Activated naive CD4-positive, alpha-beta T cell treated with anti-CD3 and anti-CD28 coated beads for 36 hours (primary cell): ENCODE data around the gene SLC13A2. TPM values are rescaled to one million over a fixed set of nuclear protein-coding genes. Genes with fewer than 3 reads are reported as not detected.

Source experiments
- CTCF ChIA-PET: fragments of 350-600 bp; sonication (Branson Sonifier 250); formaldehyde crosslinking; loops from one replicate; lab custom pipeline; 2021; ENCODE audit warnings: antibody characterized with exemption; lab: Charles Lee
- DNase-seq: peaks from one replicate; pipeline ENCODE4 v3.0.0-alpha.2; 2020
- H3K27ac Mint-ChIP-seq: one replicate; pipeline ENCODE4 v1.8.0; 2021; ENCODE audit warnings: mild to moderate bottlenecking, mixed read lengths
- H3K27me3 Mint-ChIP-seq: one replicate; pipeline ENCODE4 v1.8.0; 2021; ENCODE audit warnings: low read depth, mixed read lengths
- H3K36me3 Mint-ChIP-seq: one replicate; pipeline ENCODE4 v1.8.0; 2021; ENCODE audit warnings: low read depth, mixed read lengths
- H3K4me1 Mint-ChIP-seq: one replicate; pipeline ENCODE4 v1.8.0; 2021; ENCODE audit warnings: low read depth, mixed read lengths
- H3K4me3 Mint-ChIP-seq: one replicate; pipeline ENCODE4 v1.8.0; 2021; ENCODE audit warnings: mild to moderate bottlenecking, moderate library complexity, mixed read lengths
- H3K9me3 Mint-ChIP-seq: one replicate; pipeline ENCODE4 v1.8.0; 2021; ENCODE audit warnings: mixed read lengths
- intact Hi-C: fragments of 100-400 bp; cut with micrococcal nuclease; formaldehyde crosslinking; loops from one replicate; pipeline ENCODE4 v1.15.1; 2023
- total RNA-seq, 2 experiments: library from RNA; stranded (reverse); gene quantifications; one replicate each; pipeline ENCODE4 v1.2.3, GENCODE V29; 2021

SLC13A2 gene
- total RNA-seq, 2 experiments from 2014 or later: not detected

DNA sequence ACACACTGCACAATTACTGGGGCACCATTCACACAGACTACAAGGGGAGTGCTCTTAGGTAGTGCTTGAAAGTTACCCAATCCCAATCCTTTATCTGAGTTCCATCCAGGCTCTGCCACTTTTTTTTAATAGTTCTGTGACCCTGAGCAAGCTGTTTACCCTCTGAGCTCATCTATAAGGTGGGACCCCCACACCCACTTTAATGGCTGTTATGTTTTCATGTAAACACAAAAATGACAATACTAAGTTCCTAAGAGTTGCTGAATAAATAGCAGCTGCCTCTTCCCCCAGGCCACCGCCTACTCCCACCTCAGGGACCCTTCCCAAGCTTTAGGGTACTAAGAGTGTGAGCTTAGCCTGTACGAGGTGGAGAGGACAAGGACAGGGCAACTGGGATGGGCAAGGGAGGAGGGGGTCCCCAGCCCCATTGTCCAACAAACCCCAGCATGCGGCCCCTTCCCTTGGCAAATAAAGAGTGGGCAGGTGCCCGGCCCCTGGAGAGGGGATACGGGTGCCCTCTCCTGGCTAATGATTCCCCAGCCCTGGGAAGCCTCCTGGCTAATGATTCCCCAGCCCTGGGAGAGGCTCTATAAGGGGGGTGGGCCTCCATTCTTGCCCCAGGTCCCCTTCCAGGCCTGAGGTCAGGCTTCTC is 14.6 kb downstream of the SLC13A2 start:
- intact Hi-C loops: no loop called here
- Mint-ChIP-seq H3K27me3 (no peaks in the 10 kb centered on the region), H3K9me3 (no peaks in the 10 kb centered on the region), H3K27ac (no peak overlapping the region), H3K36me3 (no peaks in the 10 kb centered on the region), H3K4me3 (no peak overlapping the region), H3K4me1 (no peaks in the 10 kb centered on the region)
- no peak for DNase-seq
- CTCF ChIA-PET: interaction anchor here (1.2 kb wide), 2 partner anchors 53 to 71 kb away, joined by 3 read pairs; no protein-coding TSS in a partner anchor

DNA sequence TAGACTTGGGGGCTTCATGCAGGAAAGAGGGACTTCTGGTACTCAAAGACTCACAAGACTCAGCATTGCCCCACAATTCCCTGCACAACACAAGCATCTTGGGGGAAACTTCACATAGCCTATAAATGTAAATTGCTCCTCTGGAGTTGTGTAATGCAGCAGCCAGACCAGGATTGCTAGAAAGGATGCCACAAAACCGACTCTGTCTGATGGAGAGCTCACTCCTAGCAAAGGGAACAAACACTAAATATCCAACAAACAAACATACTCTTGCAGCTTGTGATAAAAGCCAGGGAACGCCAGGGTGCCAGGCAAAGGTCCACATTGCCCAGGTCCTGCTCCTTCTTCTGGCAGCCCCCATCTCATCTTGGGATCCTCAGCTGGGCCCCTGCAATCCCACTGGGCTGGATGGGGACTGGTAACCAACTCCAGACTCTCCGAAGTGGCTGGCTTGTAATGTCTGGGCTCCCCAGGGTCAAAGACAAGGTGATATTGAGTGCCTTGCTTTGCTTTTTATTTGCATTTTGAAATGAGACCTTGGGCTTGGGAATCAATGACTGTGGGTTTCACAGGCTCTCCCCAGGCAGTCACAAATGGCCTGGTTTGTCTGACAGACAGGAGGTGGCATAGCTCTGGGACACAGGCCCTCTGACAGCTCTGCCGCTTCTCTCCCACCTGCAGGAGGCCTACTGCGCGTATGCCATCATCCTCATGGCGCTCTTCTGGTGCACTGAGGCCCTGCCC is 15.3 kb downstream of the SLC13A2 start:
- Mint-ChIP-seq H3K4me3 (no peak overlapping the region), H3K27ac (no peak overlapping the region), H3K4me1 (no peaks in the 10 kb centered on the region), H3K27me3 (no peaks in the 10 kb centered on the region), H3K36me3 (no peaks in the 10 kb centered on the region), H3K9me3 (no peaks in the 10 kb centered on the region)
- CTCF ChIA-PET: interaction anchor here (1.2 kb wide), 2 partner anchors 52 to 72 kb away, joined by 3 read pairs; no protein-coding TSS in a partner anchor
- intact Hi-C loops: no loop called here
- no peak for DNase-seq

DNA sequence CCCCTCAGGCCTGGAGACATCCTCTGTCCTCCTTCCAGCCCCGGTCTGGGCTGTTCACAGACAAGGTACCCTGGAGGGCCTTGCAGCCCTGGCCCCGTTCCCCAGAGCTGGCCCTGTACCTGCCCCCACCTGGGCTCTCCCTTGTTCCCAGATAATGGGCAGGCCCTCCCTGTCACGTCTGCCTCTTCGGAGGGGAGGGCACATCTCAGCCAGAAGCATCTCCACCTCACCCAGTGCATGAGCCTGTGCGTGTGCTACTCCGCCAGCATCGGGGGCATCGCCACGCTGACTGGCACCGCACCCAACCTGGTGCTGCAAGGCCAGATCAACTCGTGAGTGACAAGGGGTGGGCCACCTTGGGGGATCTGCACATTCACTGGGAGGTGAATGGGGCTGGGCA is 17.8 kb downstream of the SLC13A2 start:
- Mint-ChIP-seq H3K9me3 (no peaks in the 10 kb centered on the region), H3K27ac (no peak overlapping the region), H3K36me3 (no peaks in the 10 kb centered on the region), H3K27me3 (no peaks in the 10 kb centered on the region), H3K4me3 (no peak overlapping the region), H3K4me1 (no peaks in the 10 kb centered on the region)
- CTCF ChIA-PET: interaction anchor here (7.4 kb wide), 1 partner anchor 57 kb away, joined by 51 read pairs; no protein-coding TSS in a partner anchor
- intact Hi-C loops: no loop called here
- no peak for DNase-seq

DNA sequence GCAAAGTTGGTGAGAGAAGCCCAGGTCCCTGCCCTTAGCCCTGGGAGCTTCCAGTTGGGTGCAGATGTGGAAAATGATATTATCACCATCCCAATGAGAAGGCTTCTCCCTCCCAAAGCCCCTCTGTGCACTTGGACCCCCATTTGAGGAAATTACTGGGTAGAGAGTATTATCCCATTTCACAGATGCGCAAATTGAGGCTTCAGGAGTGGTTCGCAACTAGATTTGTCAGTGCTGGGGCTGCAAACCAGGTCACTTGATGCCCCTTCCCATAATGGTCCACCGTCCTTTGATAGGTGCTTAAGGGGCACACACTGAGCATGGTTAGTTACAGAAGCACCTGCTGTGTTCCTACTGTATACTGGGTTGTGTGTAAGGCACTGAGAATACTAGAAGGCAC is 18.4 kb downstream of the SLC13A2 start:
- H3K9me3 Mint-ChIP-seq: no peaks in the 10 kb centered on the region
- no peaks in the 10 kb centered on the region for H3K27me3 Mint-ChIP-seq
- H3K36me3 Mint-ChIP-seq: no peaks in the 10 kb centered on the region
- intact Hi-C loops: no loop called here
- no peak overlapping the region for H3K27ac Mint-ChIP-seq
- H3K4me1 Mint-ChIP-seq: no peaks in the 10 kb centered on the region
- H3K4me3 Mint-ChIP-seq: no peak overlapping the region
- no peak for DNase-seq
- CTCF ChIA-PET: interaction anchor here (0.6 to 7.4 kb wide), 2 partner anchors 48 to 57 kb away, joined by 4 to 51 read pairs; no protein-coding TSS in a partner anchor

DNA sequence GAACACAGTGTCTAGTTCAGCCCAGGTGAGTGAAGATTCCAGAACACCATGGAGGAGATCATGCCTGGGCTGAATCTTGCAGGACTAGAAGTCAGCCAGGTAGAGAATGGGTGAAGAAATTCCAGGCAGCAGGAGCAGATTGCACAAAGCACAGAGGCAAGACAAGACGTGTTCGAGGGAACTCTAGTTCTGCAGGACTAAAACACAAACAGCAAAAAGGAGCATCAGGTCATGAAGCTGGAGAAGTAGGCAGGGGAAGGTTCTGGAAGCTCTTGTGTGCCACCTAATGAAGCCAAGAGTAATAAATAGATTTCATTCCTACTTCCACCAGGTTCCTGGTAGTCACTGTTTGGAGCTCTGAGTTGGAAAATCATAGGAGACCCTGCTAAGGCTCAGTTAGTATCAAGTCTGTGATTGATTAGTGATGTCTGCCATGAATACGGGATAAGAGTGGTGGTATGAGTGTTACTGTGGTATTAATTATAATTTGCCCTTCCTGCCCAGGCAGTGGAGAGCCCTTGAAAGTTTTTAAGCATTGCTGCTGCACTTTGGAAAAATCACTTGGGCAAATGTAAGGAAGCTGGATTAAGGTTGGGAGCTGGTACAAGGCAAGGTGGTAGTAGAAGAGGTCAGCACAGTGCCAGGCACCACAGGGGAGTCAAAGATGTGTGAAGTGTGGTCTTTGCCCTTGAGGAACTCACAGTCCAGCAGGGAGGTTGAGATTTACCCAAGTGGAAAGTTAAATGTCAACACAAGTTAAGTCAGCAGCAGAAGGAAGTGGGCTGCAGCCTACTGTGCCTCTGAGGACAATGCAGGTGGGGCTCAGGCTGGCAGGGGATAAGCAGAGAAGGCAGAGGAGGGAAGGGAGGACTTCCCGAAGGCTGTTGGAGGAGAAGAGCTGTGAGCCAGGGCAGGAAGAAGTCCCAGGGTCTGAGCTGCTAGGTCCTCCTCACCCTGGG is 19.2 kb downstream of the SLC13A2 start:
- no peak overlapping the region for H3K4me3 Mint-ChIP-seq
- H3K9me3 Mint-ChIP-seq: no peaks in the 10 kb centered on the region
- H3K4me1 Mint-ChIP-seq: no peaks in the 10 kb centered on the region
- DNase-seq: no peak
- H3K36me3 Mint-ChIP-seq: no peaks in the 10 kb centered on the region
- H3K27me3 Mint-ChIP-seq: no peaks in the 10 kb centered on the region
- CTCF ChIA-PET: interaction anchor here (0.6 to 7.4 kb wide), 6 partner anchors 12 to 56 kb away, joined by 3 to 51 read pairs (median 3); no protein-coding TSS in a partner anchor
- no peak overlapping the region for H3K27ac Mint-ChIP-seq
- intact Hi-C loops: no loop called here

DNA sequence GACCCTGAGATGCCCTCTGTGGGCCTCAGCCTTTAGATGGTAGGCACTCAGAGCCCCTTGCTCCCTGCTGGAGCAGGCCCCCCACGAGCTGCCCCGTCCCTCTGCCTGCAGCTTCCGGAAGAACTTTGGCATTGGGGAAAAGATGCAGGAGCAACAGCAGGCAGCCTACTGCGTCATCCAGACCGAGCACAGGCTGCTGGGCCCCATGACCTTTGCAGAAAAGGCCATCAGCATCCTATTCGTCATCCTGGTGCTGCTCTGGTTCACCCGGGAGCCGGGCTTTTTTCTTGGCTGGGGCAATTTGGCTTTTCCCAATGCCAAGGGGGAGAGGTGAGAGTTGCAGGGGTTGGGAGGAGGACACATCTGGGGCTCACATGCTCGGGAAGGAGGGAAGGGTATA is 20.0 kb downstream of the SLC13A2 start:
- H3K27ac Mint-ChIP-seq: no peak overlapping the region
- intact Hi-C loops: no loop called here
- CTCF ChIA-PET: interaction anchor here (0.7 to 7.4 kb wide), 5 partner anchors 11 to 55 kb away, joined by 3 to 51 read pairs (median 3); no protein-coding TSS in a partner anchor

DNA sequence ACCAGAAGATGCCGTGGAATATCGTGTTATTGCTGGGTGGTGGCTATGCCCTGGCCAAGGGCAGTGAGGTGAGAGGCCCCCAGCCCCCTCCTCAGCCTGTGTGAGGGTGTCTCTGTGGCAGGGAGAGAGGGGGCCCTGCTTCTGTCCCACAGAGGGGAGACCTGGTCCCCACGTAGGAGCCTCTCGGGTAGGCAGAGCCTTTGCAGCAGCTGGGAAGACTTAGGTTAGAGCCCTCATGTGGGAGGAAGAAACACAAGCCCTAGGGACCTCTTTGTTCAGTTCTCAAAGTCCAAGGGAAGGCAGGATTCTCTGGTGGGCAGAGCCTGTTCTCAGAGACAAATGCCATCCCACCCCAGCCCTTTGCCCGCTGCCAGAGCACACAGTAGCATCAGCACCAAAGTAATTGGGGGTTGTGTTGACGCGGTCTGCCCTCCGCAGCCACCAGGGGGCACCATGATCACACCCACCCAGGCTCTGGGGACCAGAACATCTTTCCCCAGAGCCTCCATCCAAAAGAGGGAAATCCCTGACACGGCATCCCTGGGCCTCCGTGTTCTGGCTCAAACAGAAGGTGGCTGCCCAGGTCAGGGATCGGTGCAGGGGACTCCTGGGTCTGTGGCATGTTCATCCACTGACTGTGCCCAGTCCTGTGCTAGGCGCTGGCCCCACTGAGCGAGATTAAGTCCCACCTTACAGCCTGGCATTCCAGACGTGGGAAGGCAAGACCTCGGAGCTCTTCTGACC is 21.2 kb downstream of the SLC13A2 start:
- H3K4me1 Mint-ChIP-seq: no peaks in the 10 kb centered on the region
- no peak overlapping the region for H3K27ac Mint-ChIP-seq
- intact Hi-C loops: loop anchor here (1.0 to 2.0 kb wide), 3 partner anchors 46 to 119 kb away; no protein-coding TSS in a partner anchor
- no peaks in the 10 kb centered on the region for H3K9me3 Mint-ChIP-seq
- DNase-seq: peak; percentile 89
- no peak overlapping the region for H3K4me3 Mint-ChIP-seq
- CTCF ChIA-PET: interaction anchor here (0.8 to 7.4 kb wide), 13 partner anchors 8 to 116 kb away, joined by 3 to 51 read pairs (median 3); no protein-coding TSS in a partner anchor
- H3K27me3 Mint-ChIP-seq: no peaks in the 10 kb centered on the region
- H3K36me3 Mint-ChIP-seq: no peaks in the 10 kb centered on the region

More for the DNA sequence above, 20.0 kb downstream of the SLC13A2 start:
- no peaks in the 10 kb centered on the region for H3K27me3 Mint-ChIP-seq
- no peaks in the 10 kb centered on the region for H3K9me3 Mint-ChIP-seq
- H3K4me3 Mint-ChIP-seq: no peak overlapping the region
- no peaks in the 10 kb centered on the region for H3K4me1 Mint-ChIP-seq
- DNase-seq: no peak
- no peaks in the 10 kb centered on the region for H3K36me3 Mint-ChIP-seq

DNA sequence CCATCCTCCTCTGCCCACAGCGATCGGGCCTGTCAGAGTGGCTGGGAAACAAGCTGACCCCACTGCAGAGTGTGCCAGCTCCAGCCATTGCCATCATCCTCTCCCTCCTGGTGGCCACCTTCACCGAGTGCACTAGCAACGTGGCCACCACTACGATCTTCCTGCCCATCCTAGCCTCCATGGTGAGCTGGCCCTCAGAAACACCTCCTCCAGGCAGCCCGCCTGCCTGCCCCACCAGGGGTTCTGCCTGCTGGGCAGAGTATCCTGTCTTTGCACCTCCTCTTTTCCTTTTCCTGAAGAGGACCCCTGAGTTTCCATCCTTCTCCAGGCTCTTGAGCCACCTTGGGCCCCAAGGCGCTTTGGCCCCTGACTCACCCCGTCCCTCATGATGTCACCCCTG is 22.2 kb downstream of the SLC13A2 start:
- H3K4me3 Mint-ChIP-seq: no peak overlapping the region
- intact Hi-C loops: loop anchor here (2.0 kb wide), 1 partner anchor 53 kb away; no protein-coding TSS in a partner anchor

DNA sequence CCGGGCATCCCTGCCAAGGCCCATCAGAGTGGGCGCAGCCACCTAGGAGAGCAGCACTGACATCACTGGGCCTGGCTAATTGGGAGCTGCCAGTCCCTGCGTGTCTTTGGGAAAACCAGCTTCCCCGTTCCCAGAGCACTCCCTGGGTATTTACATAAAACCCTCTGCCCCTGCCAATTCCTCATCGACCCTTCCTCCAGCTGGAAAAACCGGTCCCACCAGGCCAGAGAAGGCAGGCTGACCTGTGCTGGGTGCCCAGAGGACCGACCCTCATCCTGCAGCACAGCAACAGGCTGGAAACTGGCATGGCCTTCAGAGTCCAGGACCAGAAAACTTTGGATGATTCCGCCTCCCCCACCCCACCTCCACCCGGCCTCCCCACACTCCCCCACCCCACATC is 24.5 kb downstream of the SLC13A2 start:
- no peaks in the 10 kb centered on the region for H3K27me3 Mint-ChIP-seq
- CTCF ChIA-PET: interaction anchor here (1.6 to 7.4 kb wide), 3 partner anchors 42 to 113 kb away, joined by 4 to 51 read pairs (median 13); no protein-coding TSS in a partner anchor
- no peaks in the 10 kb centered on the region for H3K4me1 Mint-ChIP-seq
- H3K9me3 Mint-ChIP-seq: no peaks in the 10 kb centered on the region
- H3K27ac Mint-ChIP-seq: no peak overlapping the region
- intact Hi-C loops: no loop called here
- DNase-seq: no peak
- H3K36me3 Mint-ChIP-seq: no peaks in the 10 kb centered on the region
- no peak overlapping the region for H3K4me3 Mint-ChIP-seq

More for the DNA sequence above, 22.2 kb downstream of the SLC13A2 start:
- H3K4me1 Mint-ChIP-seq: no peaks in the 10 kb centered on the region
- H3K36me3 Mint-ChIP-seq: no peaks in the 10 kb centered on the region
- H3K27ac Mint-ChIP-seq: no peak overlapping the region
- CTCF ChIA-PET: interaction anchor here (0.6 to 7.4 kb wide), 12 partner anchors 8 to 160 kb away, joined by 3 to 51 read pairs (median 4); partner anchors contain the start of gene IFT20
- H3K27me3 Mint-ChIP-seq: no peaks in the 10 kb centered on the region
- no peaks in the 10 kb centered on the region for H3K9me3 Mint-ChIP-seq
- no peak for DNase-seq

DNA sequence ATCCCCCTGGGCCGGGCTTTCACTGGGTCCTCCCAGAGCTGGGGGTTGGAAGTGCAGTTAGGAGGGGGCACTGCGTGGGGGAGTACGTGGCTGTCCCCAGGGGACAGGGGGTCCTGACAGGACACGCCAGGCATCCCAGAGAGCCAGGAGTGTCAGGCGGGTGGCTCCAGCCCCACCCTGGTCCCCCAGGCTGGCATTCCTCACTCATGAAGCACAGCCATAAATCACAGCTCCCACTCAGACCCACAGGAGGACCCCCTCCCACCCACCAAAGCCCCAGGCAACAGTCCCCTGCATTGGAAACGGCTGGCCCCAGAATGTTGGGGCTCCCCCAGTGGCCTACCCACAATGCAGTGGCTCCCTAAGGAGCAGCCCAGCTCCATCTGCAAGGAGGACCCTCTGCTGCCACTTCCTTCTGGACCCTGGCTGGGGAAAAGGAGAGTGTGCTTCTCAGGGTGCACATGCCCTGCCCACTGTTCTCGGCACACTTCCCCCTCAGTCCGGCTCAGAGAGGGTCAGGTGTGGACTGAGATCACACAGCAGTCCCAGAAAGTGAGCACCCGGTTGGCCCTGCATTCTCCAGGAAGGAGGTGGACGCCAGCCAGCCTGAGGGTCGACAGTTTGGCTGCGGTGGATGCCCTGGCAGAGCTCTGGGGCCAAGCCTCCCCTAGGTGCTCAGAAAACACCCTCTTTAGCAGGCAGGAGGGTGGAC is 25.4 kb downstream of the SLC13A2 start:
- no peak for DNase-seq
- Mint-ChIP-seq H3K27me3 (no peaks in the 10 kb centered on the region), H3K4me1 (no peaks in the 10 kb centered on the region), H3K36me3 (no peaks in the 10 kb centered on the region), H3K4me3 (no peak overlapping the region), H3K27ac (no peak overlapping the region), H3K9me3 (no peaks in the 10 kb centered on the region)
- intact Hi-C loops: no loop called here
- CTCF ChIA-PET: interaction anchor here (0.5 to 2.5 kb wide), 2 partner anchors 42 to 98 kb away, joined by 4 to 13 read pairs; no protein-coding TSS in a partner anchor

DNA sequence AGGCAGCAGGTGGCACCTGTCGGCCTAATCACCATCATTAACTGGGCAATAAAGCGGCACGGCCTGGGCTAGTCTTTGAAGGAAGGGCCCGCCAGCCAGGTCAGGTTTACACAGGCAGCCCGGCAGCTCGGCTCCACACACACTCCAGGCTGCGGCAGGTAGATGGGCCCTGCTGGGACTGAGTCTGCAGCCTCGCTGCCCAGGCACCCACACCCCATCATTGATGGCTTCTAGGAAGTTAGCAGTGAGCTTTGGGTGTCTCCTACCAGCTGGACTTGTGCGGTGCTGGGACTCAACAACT is 25.9 kb downstream of the SLC13A2 start:
- Mint-ChIP-seq H3K9me3 (no peaks in the 10 kb centered on the region), H3K4me3 (no peak overlapping the region), H3K36me3 (no peaks in the 10 kb centered on the region), H3K4me1 (no peaks in the 10 kb centered on the region), H3K27ac (no peak overlapping the region), H3K27me3 (no peaks in the 10 kb centered on the region)
- DNase-seq: no peak
- CTCF ChIA-PET: interaction anchor here (1.2 kb wide), 1 partner anchor 42 kb away, joined by 5 read pairs; no protein-coding TSS in a partner anchor
- intact Hi-C loops: no loop called here
